ENCODE results near the gene ABHD12B. TPM values are rescaled to one million over a fixed set of nuclear protein-coding genes. Genes with fewer than 3 reads are reported as not detected.
A peak's percentile ranks its signal among the peaks of the same experiment; 100 is the strongest.

The ABHD12B gene
- total RNA-seq, 1 donor from 2014 or later, result not detected

DNA sequence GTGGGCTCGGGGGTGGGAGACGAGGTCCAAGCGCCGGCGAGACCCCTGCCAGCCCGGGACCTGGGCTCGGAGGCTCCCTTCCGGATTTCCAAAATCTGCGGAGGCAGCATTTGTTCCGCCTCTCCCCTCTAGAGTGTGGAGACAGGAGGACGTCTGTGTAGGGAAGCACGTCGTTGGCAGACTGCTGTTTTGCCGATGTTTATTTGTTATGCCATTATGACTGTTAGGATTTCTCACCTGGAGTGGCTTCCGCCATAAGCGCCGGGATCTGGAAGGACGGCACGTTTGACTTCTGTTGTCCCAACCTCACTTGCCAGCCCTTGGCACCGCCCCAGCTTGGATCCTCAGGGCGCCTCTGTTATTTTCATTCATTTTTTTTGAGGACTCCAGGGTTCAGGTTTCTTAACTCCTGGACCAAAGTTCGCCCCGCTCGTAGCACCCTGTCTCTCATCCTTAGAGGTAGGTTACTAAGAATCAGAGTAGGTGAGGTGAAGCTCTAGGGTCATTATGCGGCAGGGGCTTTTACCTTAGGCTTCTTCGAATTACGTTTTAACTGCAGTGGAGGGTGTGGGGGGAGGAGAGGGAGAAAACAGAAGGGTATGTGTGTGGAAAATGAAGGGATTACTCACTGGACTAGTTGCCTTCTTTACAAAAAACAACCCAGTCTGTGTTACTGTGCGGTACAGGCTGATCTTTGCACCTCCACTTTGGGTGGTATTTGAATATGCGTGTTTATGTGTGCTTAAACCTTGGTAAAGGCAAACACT lies 73.0 kb downstream of the ABHD12B start:
- ChIA-PET CTCF (no interaction called here), POLR2A (no interaction called here)
- Mint-ChIP-seq H3K4me1 (peaks cover 15% of the 10 kb centered on the region), H3K27ac (no peak overlapping the region), H3K4me3 (peak overlapping the region; percentile 86), H3K9me3 (no peaks in the 10 kb centered on the region), H3K27me3 (peaks cover 33% of the 10 kb centered on the region), H3K36me3 (ENCODE audit: low read depth) (no peaks in the 10 kb centered on the region)
- intact Hi-C loops (cut with micrococcal nuclease), result loop anchor here (5.0 kb wide), 2 partner anchors 152 to 257 kb away; partner anchors contain the start of gene TRIM9
- DNase-seq (no peak), ATAC-seq (ENCODE audit: low read depth) (no peak)
- TF ChIP-seq, protein P1, sequence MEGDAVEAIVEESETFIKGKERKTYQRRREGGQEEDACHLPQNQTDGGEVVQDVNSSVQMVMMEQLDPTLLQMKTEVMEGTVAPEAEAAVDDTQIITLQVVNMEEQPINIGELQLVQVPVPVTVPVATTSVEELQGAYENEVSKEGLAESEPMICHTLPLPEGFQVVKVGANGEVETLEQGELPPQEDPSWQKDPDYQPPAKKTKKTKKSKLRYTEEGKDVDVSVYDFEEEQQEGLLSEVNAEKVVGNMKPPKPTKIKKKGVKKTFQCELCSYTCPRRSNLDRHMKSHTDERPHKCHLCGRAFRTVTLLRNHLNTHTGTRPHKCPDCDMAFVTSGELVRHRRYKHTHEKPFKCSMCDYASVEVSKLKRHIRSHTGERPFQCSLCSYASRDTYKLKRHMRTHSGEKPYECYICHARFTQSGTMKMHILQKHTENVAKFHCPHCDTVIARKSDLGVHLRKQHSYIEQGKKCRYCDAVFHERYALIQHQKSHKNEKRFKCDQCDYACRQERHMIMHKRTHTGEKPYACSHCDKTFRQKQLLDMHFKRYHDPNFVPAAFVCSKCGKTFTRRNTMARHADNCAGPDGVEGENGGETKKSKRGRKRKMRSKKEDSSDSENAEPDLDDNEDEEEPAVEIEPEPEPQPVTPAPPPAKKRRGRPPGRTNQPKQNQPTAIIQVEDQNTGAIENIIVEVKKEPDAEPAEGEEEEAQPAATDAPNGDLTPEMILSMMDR (IDR thresholded peaks at IDR 0.05), result no peak

DNA sequence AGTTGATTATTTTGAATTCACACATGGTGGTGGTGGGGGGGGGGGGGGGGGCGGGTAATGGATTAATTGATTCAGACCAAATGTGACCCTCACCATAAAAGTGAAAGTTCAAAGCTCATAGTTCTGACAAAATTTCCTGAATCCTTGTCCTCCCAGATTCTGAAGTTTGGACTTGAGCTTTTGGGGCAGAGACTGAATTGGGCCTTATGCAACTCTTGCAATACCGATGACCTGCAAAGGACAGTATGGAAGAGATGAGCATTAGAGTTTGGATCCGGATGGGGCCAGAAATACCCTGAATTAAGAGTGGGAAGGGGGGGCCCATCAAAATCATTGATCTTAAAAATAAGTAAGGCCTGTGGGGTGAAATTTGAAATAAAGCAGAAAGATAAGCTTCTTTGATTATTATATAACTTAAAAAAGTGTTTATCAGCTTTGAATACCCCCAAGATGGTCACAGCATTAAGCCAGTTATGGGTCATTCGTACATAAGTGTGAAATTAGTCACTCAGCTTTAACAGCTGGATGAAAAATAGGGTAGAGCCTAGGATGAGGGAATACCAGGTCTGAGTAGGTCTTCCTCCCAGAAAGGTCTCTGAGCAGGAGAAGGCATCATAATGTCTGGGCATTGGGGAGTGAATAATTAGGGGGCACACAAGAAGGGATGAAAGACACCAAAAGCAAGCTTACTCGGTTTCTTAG lies 74.5 kb downstream of the ABHD12B start:
- no peak for DNase-seq
- Mint-ChIP-seq H3K27me3 (peaks cover 21% of the 10 kb centered on the region), H3K4me3 (no peak overlapping the region), H3K4me1 (peaks cover 15% of the 10 kb centered on the region), H3K36me3 (ENCODE audit: low read depth) (no peaks in the 10 kb centered on the region), H3K27ac (no peak overlapping the region), H3K9me3 (no peaks in the 10 kb centered on the region)
- TF ChIP-seq, protein P1 (IDR thresholded peaks at IDR 0.05), result no peak
- no peak for ATAC-seq (ENCODE audit: low read depth)
- ChIA-PET CTCF (no interaction called here), POLR2A (no interaction called here)
- intact Hi-C loops (cut with micrococcal nuclease), result no loop called here

DNA sequence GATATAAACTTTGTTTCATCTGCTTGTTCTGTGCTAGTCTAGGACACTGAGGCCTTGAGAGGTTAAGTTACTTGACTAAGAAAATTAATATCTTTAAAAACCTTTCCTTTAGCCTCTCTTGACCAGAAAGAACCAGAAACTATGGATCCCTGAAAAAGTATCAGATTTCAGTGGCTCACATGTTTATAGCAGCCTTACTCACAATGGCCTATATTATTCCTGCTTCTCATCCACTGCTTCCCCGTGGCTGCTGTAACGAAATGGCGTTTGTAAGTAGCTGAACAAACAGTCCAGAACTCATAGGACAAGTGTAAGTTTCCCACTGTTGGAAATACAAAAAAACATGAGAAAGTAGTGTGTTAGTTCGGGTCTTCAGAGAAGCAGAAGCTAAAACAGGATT lies 75.6 kb downstream of the ABHD12B start:
- Mint-ChIP-seq H3K27me3 (peaks cover 13% of the 10 kb centered on the region), H3K36me3 (ENCODE audit: low read depth) (no peaks in the 10 kb centered on the region), H3K4me3 (no peak overlapping the region), H3K27ac (no peak overlapping the region), H3K4me1 (peaks cover 15% of the 10 kb centered on the region), H3K9me3 (no peaks in the 10 kb centered on the region)
- TF ChIP-seq, protein P1 (IDR thresholded peaks at IDR 0.05), result no peak
- ChIA-PET POLR2A (no interaction called here), CTCF (no interaction called here)
- ATAC-seq (ENCODE audit: low read depth) (no peak), DNase-seq (no peak)
- intact Hi-C loops (cut with micrococcal nuclease), result no loop called here

GRCh38 chr14:50948205-50948604 lies 76.4 kb downstream of the ABHD12B start:
- Mint-ChIP-seq H3K27ac (no peak overlapping the region), H3K4me1 (peaks cover 13% of the 10 kb centered on the region), H3K36me3 (ENCODE audit: low read depth) (no peaks in the 10 kb centered on the region), H3K4me3 (no peak overlapping the region), H3K9me3 (no peaks in the 10 kb centered on the region), H3K27me3 (peaks cover 11% of the 10 kb centered on the region)
- CTCF ChIA-PET, result no interaction called here
- POLR2A ChIA-PET, result no interaction called here
- TF ChIP-seq, protein P1 (IDR thresholded peaks at IDR 0.05), result no peak
- intact Hi-C loops (cut with micrococcal nuclease), result no loop called here
- DNase-seq (no peak), ATAC-seq (ENCODE audit: low read depth) (no peak)

DNA sequence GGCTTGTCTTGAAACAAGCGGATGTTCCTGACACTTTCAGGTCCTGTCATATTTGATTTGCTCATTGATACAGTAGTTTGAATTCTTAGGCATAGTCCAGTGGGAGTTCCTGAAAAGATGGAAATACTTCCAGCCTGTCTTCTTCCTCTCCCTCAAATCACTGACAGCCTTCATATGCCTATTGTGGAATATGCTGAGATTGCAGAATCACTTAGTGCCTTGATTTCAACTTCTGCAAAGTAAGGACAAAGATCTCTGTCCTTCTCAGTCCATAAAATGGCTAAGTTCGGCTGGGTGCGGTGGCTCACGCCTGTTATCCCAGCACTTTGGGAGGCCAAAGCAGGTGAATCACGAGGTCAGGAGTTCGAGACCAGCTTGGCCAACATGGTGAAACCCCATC lies 79.2 kb downstream of the ABHD12B start:
- ChIA-PET POLR2A (no interaction called here), CTCF (no interaction called here)
- no peak overlapping the region for H3K4me3 Mint-ChIP-seq
- ATAC-seq (ENCODE audit: low read depth), result no peak
- H3K9me3 Mint-ChIP-seq, result no peaks in the 10 kb centered on the region
- H3K27ac Mint-ChIP-seq, result no peak overlapping the region
- TF ChIP-seq, protein P1 (IDR thresholded peaks at IDR 0.05), result no peak
- intact Hi-C loops (cut with micrococcal nuclease), result no loop called here
- no peaks in the 10 kb centered on the region for H3K27me3 Mint-ChIP-seq
- no peaks in the 10 kb centered on the region for H3K4me1 Mint-ChIP-seq
- no peaks in the 10 kb centered on the region for H3K36me3 Mint-ChIP-seq (ENCODE audit: low read depth)
- no peak for DNase-seq

Data from activated B cell treated with CpG ODN at 0.5 μM for 24 hours (primary cell).